GM12892 (cell line): ENCODE measurements around the gene RNASE12.

Source experiments
- POLR2A ChIP-seq: IDR thresholded peaks from 2 replicates; pipeline ENCODE4 v1.6.1; 2011; ENCODE audit warnings: low read depth, low read length, control low read depth
- POLR2AphosphoS5 ChIP-seq: IDR thresholded peaks from 2 replicates; pipeline ENCODE4 v1.6.1; 2011; ENCODE audit warnings: low read depth, low read length, control low read depth
- TAF1 ChIP-seq: IDR thresholded peaks from 2 replicates; pipeline ENCODE4 v1.6.1; 2011; ENCODE audit warnings: low read depth, mild to moderate bottlenecking, control low read depth, low read length, borderline replicate concordance

GRCh38 chr14:20591235-20591634, at the start of gene RNASE12:
- TF ChIP-seq POLR2AphosphoS5 (no peak), POLR2A (no peak), TAF1 (no peak)
